Endothelial cell (in vitro differentiated cells): Measurements from ENCODE around the gene HINT2. TPM values are rescaled to one million over a fixed set of nuclear protein-coding genes. Genes with fewer than 3 reads are reported as not detected.
A peak's percentile ranks its signal among the peaks of the same experiment; 100 is the strongest.

Experiments used
- DNase-seq: peaks from one replicate; pipeline ENCODE4 v3.0.0; 2021; ENCODE audit warnings: low spot score
- H3K27ac Mint-ChIP-seq: one replicate; pipeline ENCODE4 v1.8.0; 2021; ENCODE audit warnings: mixed read lengths, inconsistent platforms; ENCODE audit not compliant: unreplicated experiment
- H3K27me3 Mint-ChIP-seq: one replicate; pipeline ENCODE4 v1.8.0; 2021; ENCODE audit warnings: mild to moderate bottlenecking, moderate library complexity, mixed read lengths, inconsistent platforms; ENCODE audit not compliant: unreplicated experiment
- H3K36me3 Mint-ChIP-seq: one replicate; pipeline ENCODE4 v1.8.0; 2021; ENCODE audit warnings: mild to moderate bottlenecking, low read depth, mixed read lengths, inconsistent platforms; ENCODE audit not compliant: unreplicated experiment
- H3K4me1 Mint-ChIP-seq: one replicate; pipeline ENCODE4 v1.8.0; 2021; ENCODE audit warnings: mild to moderate bottlenecking, mixed read lengths, inconsistent platforms; ENCODE audit not compliant: unreplicated experiment
- H3K4me3 Mint-ChIP-seq: one replicate; pipeline ENCODE4 v1.8.0; 2021; ENCODE audit warnings: mild to moderate bottlenecking, mixed read lengths, inconsistent platforms; ENCODE audit not compliant: unreplicated experiment
- H3K9me3 Mint-ChIP-seq: one replicate; pipeline ENCODE4 v1.8.0; 2021; ENCODE audit warnings: mixed read lengths, inconsistent platforms; ENCODE audit not compliant: unreplicated experiment
- total RNA-seq: library from RNA; stranded (reverse); fragmentation: NEBNext Ultra II Directional; extraction: Animal tissue kit (Norgen Biotek cat#: 25700); gene quantifications from one replicate; pipeline ENCODE4 v1.2.1, GENCODE V29; 2021; ENCODE audit not compliant: unreplicated experiment
- TF ChIP-seq, protein P1 (sequence below): fragments of 200-600 bp; sonication (generic); IDR thresholded peaks from one replicate; pipeline ENCODE4 v1.5.0; 2021; ENCODE audit warnings: antibody characterized with exemption; ENCODE audit not compliant: unreplicated experiment

Gene HINT2
- total RNA-seq, 1 donor from 2014 or later: 43.3 TPM

DNA sequence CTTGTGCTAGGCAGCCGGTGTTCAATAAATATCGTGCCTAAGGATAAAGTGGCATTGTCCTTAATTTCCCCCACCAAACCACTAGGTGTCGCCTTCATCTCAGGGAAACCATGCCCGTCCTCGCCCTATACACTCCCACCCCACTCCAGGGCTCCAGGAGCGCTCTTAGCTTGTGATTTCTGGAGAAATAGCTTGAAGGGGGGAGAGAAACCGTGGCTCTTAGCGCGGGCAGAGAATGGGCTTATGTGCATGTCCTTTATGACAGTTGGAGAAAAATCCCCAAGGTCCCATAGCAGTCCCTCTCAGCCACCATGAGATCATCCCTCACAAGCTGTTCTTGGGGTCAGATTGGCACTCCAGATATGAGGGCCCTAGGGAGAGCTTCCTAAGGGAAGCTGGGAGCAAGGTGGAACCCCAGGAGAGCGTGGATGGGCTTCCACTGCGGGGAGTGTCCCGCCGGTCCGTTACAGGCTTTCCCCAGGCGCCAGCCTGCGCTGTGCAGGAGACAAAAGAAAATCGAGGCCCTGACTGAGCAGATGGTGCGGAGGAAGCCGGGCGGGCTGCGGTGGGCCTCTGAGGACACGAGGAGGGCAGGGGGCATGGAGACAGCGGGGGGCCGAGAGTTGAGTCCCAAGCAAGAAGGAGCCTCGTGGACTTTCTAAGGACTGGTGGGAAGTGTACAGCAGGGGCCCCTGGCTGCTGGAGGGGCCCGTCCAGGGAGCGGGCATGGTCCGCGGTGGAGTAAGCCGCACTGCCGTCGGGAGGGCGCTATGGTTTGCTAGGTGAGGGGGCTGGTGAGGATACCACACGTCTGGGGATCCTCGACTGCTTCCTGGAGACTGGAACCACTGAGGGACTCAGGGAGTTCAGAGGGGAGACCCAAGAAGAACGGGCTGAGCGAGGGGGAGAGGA lies 24.2 kb downstream of the HINT2 start:
- H3K36me3 Mint-ChIP-seq: peaks cover 11% of the 10 kb centered on the region
- H3K27me3 Mint-ChIP-seq: peaks cover 14% of the 10 kb centered on the region
- TF ChIP-seq, protein P1, sequence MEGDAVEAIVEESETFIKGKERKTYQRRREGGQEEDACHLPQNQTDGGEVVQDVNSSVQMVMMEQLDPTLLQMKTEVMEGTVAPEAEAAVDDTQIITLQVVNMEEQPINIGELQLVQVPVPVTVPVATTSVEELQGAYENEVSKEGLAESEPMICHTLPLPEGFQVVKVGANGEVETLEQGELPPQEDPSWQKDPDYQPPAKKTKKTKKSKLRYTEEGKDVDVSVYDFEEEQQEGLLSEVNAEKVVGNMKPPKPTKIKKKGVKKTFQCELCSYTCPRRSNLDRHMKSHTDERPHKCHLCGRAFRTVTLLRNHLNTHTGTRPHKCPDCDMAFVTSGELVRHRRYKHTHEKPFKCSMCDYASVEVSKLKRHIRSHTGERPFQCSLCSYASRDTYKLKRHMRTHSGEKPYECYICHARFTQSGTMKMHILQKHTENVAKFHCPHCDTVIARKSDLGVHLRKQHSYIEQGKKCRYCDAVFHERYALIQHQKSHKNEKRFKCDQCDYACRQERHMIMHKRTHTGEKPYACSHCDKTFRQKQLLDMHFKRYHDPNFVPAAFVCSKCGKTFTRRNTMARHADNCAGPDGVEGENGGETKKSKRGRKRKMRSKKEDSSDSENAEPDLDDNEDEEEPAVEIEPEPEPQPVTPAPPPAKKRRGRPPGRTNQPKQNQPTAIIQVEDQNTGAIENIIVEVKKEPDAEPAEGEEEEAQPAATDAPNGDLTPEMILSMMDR: peak; percentile 85
- DNase-seq: peak; percentile 72
- H3K9me3 Mint-ChIP-seq: no peaks in the 10 kb centered on the region
- peak overlapping the region; percentile 86 for H3K4me3 Mint-ChIP-seq
- H3K27ac Mint-ChIP-seq: peak overlapping the region; percentile 83
- peaks cover 37% of the 10 kb centered on the region for H3K4me1 Mint-ChIP-seq

- H3K9me3 Mint-ChIP-seq: no peaks in the 10 kb centered on the region
- H3K27me3 Mint-ChIP-seq: peaks cover 14% of the 10 kb centered on the region
- no peak for DNase-seq
- H3K27ac Mint-ChIP-seq: no peak overlapping the region
- H3K4me1 Mint-ChIP-seq: peaks cover 30% of the 10 kb centered on the region
- TF ChIP-seq, protein P1: no peak
- H3K4me3 Mint-ChIP-seq: no peak overlapping the region
- H3K36me3 Mint-ChIP-seq: peaks cover 11% of the 10 kb centered on the region
Measured at GRCh38 chr9:35790025-35790384, 24.8 kb downstream of the HINT2 start.

- H3K27me3 Mint-ChIP-seq: peaks cover 14% of the 10 kb centered on the region
- H3K36me3 Mint-ChIP-seq: peaks cover 11% of the 10 kb centered on the region
- TF ChIP-seq, protein P1: no peak
- H3K9me3 Mint-ChIP-seq: no peaks in the 10 kb centered on the region
- H3K4me1 Mint-ChIP-seq: peaks cover 26% of the 10 kb centered on the region
- no peak for DNase-seq
- no peak overlapping the region for H3K27ac Mint-ChIP-seq
- no peak overlapping the region for H3K4me3 Mint-ChIP-seq
Measured at GRCh38 chr9:35789541-35789940, 25.3 kb downstream of the HINT2 start.

DNA sequence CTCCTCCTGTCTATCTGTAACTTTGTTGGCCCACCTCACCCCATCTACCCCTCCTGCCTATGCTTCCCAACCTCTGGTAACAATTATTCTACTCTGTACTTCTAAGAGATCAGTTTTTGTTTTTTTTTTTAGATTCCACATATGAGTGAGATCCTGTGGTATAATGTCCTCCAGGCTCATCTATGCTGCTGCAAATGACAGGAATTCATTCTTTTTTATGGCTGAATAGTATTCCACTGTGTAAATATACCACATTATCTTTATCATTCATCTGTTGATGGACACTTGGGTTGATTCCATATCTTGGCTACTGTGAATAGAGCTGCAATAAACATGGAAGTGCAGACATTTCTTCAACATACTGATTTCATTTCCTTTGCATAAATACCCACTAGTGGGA lies 31.4 kb downstream of the HINT2 start:
- Mint-ChIP-seq H3K36me3 (peaks cover 6% of the 10 kb centered on the region), H3K4me1 (no peaks in the 10 kb centered on the region), H3K4me3 (no peak overlapping the region), H3K27ac (peak overlapping the region; percentile 3), H3K9me3 (no peaks in the 10 kb centered on the region), H3K27me3 (peaks cover 2% of the 10 kb centered on the region)
- TF ChIP-seq, protein P1: no peak
- DNase-seq: no peak

DNA sequence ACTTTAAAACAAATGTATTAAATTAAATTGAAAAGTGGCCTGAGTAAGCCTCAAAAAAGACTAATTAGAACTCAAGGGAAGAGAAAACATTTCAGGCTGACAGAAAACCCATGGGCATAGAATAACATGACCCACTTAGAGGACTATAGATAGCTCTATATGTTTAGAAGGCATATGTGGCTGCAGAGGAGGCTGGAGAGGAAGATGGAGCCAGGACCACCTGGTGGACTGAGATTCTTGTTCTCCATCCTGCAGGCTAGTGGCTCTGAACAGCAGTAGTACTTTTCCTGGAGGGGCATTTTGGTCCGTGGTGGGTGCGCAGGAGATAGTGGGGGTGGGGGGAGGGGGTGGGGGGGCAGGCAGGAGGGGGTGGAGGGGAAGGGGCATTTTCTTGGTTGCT lies 33.8 kb downstream of the HINT2 start:
- H3K4me1 Mint-ChIP-seq: peaks cover 2% of the 10 kb centered on the region
- no peaks in the 10 kb centered on the region for H3K27me3 Mint-ChIP-seq
- no peak overlapping the region for H3K27ac Mint-ChIP-seq
- H3K36me3 Mint-ChIP-seq: no peaks in the 10 kb centered on the region
- no peak overlapping the region for H3K4me3 Mint-ChIP-seq
- DNase-seq: no peak
- no peaks in the 10 kb centered on the region for H3K9me3 Mint-ChIP-seq
- TF ChIP-seq, protein P1: no peak
